ENCODE data around the gene HIRA.

DNA sequence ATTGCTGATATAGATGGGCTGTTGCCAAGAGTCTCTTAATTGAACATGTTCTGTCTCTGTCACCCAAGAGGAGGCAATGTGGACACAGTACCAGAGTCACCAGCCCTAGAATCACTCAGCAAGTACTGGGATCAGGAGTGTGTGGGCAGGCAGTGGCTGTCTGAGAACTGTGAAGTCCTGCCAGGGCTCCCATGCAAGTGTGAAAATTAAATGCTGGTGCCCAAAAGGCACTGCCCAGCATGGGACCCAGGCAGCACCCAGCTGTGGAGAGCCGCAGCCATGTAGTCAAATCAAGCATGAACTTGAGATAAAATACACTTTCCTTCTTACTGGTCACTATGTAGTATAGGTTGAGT lies 19.9 kb downstream of the HIRA start:
- TF ChIP-seq, protein P1, sequence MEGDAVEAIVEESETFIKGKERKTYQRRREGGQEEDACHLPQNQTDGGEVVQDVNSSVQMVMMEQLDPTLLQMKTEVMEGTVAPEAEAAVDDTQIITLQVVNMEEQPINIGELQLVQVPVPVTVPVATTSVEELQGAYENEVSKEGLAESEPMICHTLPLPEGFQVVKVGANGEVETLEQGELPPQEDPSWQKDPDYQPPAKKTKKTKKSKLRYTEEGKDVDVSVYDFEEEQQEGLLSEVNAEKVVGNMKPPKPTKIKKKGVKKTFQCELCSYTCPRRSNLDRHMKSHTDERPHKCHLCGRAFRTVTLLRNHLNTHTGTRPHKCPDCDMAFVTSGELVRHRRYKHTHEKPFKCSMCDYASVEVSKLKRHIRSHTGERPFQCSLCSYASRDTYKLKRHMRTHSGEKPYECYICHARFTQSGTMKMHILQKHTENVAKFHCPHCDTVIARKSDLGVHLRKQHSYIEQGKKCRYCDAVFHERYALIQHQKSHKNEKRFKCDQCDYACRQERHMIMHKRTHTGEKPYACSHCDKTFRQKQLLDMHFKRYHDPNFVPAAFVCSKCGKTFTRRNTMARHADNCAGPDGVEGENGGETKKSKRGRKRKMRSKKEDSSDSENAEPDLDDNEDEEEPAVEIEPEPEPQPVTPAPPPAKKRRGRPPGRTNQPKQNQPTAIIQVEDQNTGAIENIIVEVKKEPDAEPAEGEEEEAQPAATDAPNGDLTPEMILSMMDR (IDR thresholded peaks at IDR 0.05; ENCODE audit: low read depth, low read length, poor library complexity, severe bottlenecking), result no peak
- no peak for TF ChIP-seq EZH2phosphoT487 (IDR thresholded peaks at IDR 0.05; ENCODE audit: borderline replicate concordance, low read length)

All from DOHH2 (cell line).